HG02884 (cell line): ENCODE results near the gene RANBP3L.
"Not testable (repeated sequence)": the region's sequence is repeated elsewhere in the genome, so short reads cannot be mapped to it uniquely, and the experiment has no call there.

Source experiments
- ATAC-seq: cut with Tn5 transposase; IDR thresholded peaks from one replicate; pipeline ENCODE4 v1.9.1; 2021; ENCODE audit warnings: mild to moderate bottlenecking, moderate library complexity; ENCODE audit not compliant: unreplicated experiment

Gene RANBP3L

GRCh38 chr5:36214436-36214835, 87.3 kb downstream of the RANBP3L start:
- no peak for ATAC-seq

GRCh38 chr5:36209664-36210063, 92.0 kb downstream of the RANBP3L start:
- ATAC-seq, result no peak

- ATAC-seq, result no peak
Observed at GRCh38 chr5:36208786-36209185, 92.9 kb downstream of the RANBP3L start.

- no peak for ATAC-seq
Observed at GRCh38 chr5:36206913-36207312, 94.8 kb downstream of the RANBP3L start.

GRCh38 chr5:36205329-36205728, 96.4 kb downstream of the RANBP3L start:
- no peak for ATAC-seq

- no peak for ATAC-seq
Observed at GRCh38 chr5:36202521-36202961, 99.2 kb downstream of the RANBP3L start.

GRCh38 chr5:36200513-36200912, 101.2 kb downstream of the RANBP3L start:
- no peak for ATAC-seq

- no peak for ATAC-seq
Observed at GRCh38 chr5:36199620-36200019, 102.1 kb downstream of the RANBP3L start.

GRCh38 chr5:36198783-36199182, 102.9 kb downstream of the RANBP3L start:
- ATAC-seq, result not testable (repeated sequence)
